ENCODE measurements around the gene WDR35.

The WDR35 gene

GRCh38 chr2:19979932-19980331 lies 10.0 kb downstream of the WDR35 start:
- DNase-seq (ENCODE audit: low read depth), result no peak
- no peak for TF ChIP-seq CTCF (conservative IDR thresholded peaks at IDR 0.05; ENCODE audit: control insufficient read depth, insufficient read depth, low read depth, low read length)
- no peak overlapping the region for H3K4me3 ChIP-seq (ENCODE audit: control insufficient read depth, low read depth, low read length)

GRCh38 chr2:19973466-19973865 lies 16.4 kb downstream of the WDR35 start:
- TF ChIP-seq CTCF (conservative IDR thresholded peaks at IDR 0.05; ENCODE audit: control insufficient read depth, insufficient read depth, low read depth, low read length), result no peak
- no peak for DNase-seq (ENCODE audit: low read depth)
- H3K4me3 ChIP-seq (ENCODE audit: control insufficient read depth, low read depth, low read length), result no peak overlapping the region

- no peak overlapping the region for H3K4me3 ChIP-seq (ENCODE audit: control insufficient read depth, low read depth, low read length)
- TF ChIP-seq CTCF (conservative IDR thresholded peaks at IDR 0.05; ENCODE audit: control insufficient read depth, insufficient read depth, low read depth, low read length), result no peak
- DNase-seq (ENCODE audit: low read depth), result no peak
Observed at GRCh38 chr2:19971691-19972090, 18.2 kb downstream of the WDR35 start.

- no peak for DNase-seq (ENCODE audit: low read depth)
- no peak overlapping the region for H3K4me3 ChIP-seq (ENCODE audit: control insufficient read depth, low read depth, low read length)
- no peak for TF ChIP-seq CTCF (conservative IDR thresholded peaks at IDR 0.05; ENCODE audit: control insufficient read depth, insufficient read depth, low read depth, low read length)
Observed at GRCh38 chr2:19963386-19963785, 26.5 kb downstream of the WDR35 start.

GRCh38 chr2:19955544-19956422 lies 34.1 kb downstream of the WDR35 start:
- peak; percentile 80 for DNase-seq (ENCODE audit: low read depth)
- TF ChIP-seq CTCF (conservative IDR thresholded peaks at IDR 0.05; ENCODE audit: control insufficient read depth, insufficient read depth, low read depth, low read length), result peak; percentile 80
- H3K4me3 ChIP-seq (ENCODE audit: control insufficient read depth, low read depth, low read length), result no peak overlapping the region

GRCh38 chr2:19949071-19949470 lies 40.8 kb downstream of the WDR35 start:
- TF ChIP-seq CTCF (conservative IDR thresholded peaks at IDR 0.05; ENCODE audit: control insufficient read depth, insufficient read depth, low read depth, low read length), result no peak
- DNase-seq (ENCODE audit: low read depth), result peak; percentile 39
- H3K4me3 ChIP-seq (ENCODE audit: control insufficient read depth, low read depth, low read length), result no peak overlapping the region
